NCI-H524 treated with DMSO at 0.1 percent for 48 hours (cell line): Measurements from ENCODE around the gene CAPN2.
"Not testable (repeated sequence)": the region's sequence is repeated elsewhere in the genome, so short reads cannot be mapped to it uniquely, and the experiment has no call there.

Source experiments
- DNase-seq: peaks from one replicate; lab custom pipeline; 2025; lab: John Stamatoyannopoulos, UW

Gene CAPN2

GRCh38 chr1:223792046-223792445 is 79.7 kb downstream of the CAPN2 start:
- DNase-seq: no peak

DNA sequence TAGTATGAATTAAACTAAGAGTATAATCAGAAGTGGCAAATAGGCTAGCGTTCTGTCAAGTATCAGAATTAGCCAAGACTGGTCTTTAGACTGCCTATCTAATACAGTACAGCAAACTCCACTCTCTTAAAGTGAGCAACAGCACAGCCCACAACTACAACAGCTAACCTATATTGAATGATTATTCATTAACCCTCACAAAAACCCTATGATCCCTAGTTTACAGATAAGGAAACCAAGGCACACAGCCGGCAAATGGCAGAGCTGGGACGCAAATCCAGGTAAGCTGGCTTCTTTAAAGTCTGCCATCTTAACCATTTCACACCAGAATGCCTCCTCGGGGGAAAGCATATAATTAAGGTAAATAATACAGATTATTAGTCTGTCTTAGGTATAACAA is 81.4 kb downstream of the CAPN2 start:
- DNase-seq: no peak

GRCh38 chr1:223794136-223794880 is 82.0 kb downstream of the CAPN2 start:
- DNase-seq: no peak

DNA sequence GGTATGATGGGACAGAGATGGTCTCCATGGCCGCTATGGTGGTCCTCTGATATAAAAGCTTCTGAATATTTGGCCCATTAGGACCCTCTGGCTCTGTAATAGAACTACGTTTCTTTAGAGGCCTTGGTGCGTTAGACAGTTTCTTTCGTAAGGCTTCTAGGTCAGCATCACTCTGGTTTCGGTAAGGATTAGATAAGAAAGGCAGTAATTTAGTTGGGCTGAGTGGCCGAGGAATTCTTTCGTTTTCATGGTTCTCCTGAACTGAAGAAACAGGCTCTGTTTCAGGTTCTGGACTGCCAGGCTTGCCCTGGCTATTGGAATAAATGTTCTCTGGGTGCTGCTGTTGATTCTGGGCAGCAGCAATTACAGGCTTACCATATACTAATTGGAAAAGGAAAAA is 83.9 kb downstream of the CAPN2 start:
- DNase-seq: no peak

GRCh38 chr1:223802032-223802431 is 89.7 kb downstream of the CAPN2 start:
- no peak for DNase-seq

DNA sequence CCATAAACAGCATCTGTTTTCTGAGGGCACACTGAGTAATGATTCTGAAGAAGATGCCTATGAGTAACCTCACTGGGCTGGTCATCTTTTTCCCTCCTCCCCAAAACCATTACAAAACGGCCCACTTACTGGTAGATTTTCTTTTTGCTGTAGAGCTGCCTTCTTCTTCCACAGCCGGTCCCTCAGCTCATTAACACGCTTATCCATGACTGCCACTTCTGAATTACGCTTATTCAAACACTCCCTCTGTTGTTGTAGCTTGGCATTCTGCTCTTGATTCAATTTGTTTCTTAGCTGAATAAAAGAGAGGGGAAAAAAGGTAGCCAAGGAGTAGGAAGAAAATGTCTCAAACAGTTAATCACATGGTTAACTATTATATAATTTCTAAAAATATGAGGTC is 90.3 kb downstream of the CAPN2 start:
- no peak for DNase-seq

DNA sequence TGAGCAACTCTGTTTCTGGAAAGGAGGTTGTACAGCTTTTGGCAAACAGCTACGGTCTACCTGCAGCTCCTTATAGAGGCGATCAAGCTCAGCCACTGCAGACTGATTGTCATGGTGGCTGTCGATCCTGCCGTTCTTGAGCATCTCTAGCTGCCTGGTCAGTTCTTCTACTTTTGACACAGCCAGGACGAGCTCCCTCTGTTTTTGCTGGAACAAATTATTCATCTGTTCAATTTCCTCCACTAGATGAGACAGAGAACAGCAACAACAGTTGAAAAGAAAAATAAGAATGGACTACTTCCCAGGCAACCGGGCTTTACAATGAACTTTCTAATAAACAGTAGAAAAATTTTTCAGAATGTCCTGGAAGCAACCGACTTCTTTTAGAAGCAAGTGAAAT is 90.9 kb downstream of the CAPN2 start:
- no peak for DNase-seq

GRCh38 chr1:223809905-223810304 is 97.6 kb downstream of the CAPN2 start:
- DNase-seq: not testable (repeated sequence)

DNA sequence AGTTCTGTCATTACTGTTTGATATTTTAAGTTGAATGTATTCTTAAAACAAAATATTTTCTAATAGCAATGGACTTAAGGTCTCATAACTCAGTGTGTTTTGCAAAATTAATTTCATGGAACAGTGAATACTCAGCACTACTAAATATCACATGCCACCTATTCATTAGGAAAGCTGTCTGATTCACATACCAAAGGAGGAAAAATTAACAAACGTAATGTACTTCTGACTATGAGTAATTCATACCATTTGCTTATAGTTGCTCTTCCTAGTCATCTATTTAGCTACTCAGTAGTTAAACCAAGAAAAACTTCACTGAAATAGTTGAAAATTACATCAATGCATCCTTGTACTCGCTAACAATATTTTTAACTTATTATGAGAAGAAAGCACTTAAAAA is 98.2 kb downstream of the CAPN2 start:
- no peak for DNase-seq

- no peak for DNase-seq
These were observed 99.3 kb downstream of the CAPN2 start for GRCh38 chr1:223811634-223812101.

DNA sequence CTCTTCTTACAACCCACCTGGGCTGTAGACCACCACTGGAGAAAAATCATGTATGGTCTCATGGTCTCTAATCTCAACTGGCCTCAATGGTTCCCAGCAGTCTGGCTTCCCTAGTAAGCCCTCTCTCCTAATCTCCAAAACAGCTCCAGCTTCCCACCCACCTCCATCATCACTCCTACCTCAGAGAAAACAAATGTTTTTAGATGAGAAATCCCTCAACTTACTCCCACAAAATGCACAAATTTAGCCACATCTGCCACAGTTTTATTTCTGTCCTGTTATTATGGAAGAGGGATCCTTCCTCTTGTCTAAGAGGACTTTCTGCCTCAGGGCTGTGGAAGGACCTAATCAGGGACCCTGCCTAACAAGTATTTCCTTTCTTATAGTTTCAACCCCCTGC is 101.3 kb downstream of the CAPN2 start:
- DNase-seq: no peak

DNA sequence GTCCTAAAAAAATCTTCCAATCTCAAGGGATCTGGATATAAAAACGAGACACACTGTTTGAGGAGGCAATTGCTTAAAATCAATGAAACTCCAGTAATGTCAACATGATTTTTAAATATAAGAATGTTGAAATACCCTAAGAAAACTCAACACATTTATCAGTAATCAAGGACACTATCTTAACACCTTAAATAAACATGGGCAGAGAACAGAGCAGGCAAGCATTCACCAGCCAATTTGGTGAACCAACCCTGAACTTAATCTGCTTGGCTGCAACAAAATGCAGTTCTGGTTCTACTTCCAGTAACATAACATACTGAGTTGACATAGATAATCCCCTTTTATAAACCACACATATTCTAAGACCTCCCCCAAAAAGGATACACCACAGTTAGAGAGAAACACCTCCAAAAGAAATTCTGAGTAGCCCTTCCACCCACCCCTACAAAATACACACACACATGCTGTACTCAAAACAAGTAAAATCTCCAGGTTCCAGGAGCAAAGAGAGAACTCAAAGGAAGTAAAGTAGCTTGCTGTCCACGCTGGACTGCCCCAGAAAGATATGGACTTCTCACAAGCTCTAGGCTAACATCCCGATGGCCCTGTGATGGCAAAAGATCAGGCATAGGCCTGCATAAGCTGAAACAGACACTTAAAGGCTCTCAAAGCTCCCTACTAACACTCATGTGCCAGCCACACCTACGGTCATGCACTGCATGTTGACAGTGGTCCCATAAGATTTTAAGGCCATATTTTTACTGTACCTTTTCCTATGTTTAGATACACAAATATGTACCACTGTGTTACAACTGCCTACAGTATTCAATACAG is 102.9 kb downstream of the CAPN2 start:
- no peak for DNase-seq

DNA sequence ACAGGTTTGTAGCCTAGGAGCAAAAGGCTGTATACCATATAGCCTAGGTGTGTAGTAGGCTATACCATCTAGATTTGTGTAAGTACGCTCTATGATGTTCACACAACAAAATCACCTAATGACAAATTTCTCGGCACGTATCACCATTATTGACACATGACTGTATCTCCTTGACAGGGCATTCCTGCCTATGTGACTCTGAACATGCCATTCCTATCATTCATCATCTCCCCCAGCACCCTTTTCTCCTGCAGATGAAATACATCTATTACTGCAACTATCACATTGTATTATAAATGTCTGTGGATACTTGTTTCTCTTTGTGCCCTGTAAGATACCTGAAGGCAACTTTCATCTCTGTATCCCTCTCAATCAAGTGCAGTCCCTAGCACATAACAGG is 103.5 kb downstream of the CAPN2 start:
- DNase-seq: no peak

DNA sequence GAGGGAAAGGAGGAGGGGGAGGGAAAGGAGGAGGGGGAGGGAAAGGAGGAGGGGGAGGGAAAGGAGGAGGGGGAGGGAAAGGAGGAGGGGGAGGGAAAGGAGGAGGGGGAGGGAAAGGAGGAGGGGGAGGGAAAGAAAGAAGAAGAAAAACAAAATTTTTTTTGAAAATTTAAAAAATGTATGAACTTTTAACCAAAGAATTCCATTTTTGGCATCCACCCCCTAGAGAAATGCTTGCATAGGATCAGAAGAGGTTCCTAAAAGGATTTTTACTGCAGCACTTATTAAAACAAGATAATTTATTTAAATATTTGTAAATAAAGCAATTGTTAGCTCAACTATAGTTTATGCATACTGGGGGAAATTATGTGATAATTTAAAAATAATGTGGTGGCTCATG is 104.9 kb downstream of the CAPN2 start:
- not testable (repeated sequence) for DNase-seq

DNA sequence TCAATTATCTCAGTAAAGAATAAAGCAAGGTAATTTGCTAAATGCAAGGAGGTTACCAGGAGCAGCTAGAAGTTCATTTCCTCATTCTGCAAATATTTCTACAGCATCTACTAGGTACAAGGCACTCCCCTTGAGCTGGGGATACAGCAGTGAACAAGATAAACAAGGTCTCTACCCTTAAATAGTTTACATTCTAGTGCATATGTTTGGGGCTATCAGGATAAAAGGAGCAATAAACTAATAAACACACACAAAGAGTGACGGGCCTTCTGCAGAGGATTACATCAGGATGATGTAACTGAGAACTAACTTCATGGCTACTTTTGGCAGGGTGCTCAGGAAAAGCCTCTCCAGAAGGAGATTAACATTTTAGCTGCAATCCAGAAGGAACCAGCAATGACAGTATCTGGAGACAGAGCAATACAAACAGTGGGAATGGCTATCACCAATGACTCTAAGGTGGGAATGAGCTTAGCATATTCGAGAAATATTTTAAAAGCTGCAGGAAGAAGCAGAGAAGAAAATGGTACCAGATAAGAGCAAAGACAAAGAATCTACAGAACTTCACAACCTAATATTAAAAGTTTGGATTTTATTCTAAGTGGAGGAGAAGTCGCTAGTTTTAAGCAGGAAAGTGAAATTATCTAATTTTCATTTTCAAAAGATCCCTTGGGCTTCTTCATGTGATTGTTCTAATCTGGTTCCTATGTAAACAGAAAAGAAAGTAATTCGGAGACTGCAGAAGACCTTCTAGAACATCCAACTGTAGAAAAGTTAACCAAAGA is 107.6 kb downstream of the CAPN2 start:
- no peak for DNase-seq

DNA sequence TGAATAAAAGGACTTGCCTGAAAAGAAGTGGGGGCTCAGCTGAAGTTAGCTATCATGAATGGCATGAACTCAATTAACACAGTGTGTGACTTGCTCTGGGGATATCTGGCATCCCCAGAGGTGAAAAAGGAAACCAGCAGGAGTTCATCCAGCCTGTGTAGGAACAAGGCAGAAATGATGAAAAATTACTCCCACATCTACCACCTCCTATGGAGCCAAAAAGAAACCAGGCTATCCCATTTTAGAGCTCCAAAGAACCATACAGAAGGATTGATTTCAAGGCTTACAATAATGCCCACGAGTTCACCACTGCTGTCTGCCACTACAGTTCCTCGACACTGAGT is 108.1 kb downstream of the CAPN2 start:
- no peak for DNase-seq

DNA sequence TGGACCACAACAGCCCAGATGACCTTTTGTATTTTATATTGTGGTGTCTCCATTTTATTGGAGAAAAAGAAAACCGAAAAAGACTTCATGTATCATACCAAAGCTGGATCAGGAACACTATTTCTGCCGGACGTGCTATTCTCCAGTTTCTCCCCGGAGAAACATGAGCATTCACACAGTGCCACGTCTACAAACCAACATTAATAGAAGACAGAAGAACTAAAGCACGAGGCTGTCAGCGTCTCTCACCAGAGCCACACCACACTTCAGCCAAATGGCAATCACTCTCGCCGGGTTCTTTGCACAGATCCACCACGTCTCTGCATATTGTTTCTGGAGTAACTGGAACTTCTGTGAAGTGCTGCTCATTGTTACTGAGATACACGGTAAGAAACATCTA is 108.6 kb downstream of the CAPN2 start:
- no peak for DNase-seq

- no peak for DNase-seq
These were observed 111.9 kb downstream of the CAPN2 start for GRCh38 chr1:223824287-223824686.

- DNase-seq: no peak
These were observed 112.4 kb downstream of the CAPN2 start for GRCh38 chr1:223824712-223825111.
